Omental fat pad (tissue), 4 donors: Measurements from ENCODE around the gene IL36A. TPM values are rescaled to one million over a fixed set of nuclear protein-coding genes. Genes with fewer than 3 reads are reported as not detected.

Source experiments
- ATAC-seq: fragments of 150-250 bp; one replicate; pipeline ENCODE4 v1.9.1; 2016; ENCODE audit warnings: mild to moderate bottlenecking, moderate library complexity; ENCODE audit not compliant: low FRiP score
- DNase-seq: peaks from one replicate; pipeline ENCODE4 v3.0.0-alpha.2; 2019; ENCODE audit warnings: low spot score
- CTCF ChIP-seq, 3 donors: fragments of 450-650 bp; IDR thresholded peaks; one replicate each; pipeline ENCODE4 v1.5.1; 2016 to 2017; ENCODE audit warnings: antibody characterized with exemption in 3 of 3, mild to moderate bottlenecking in 3 of 3, moderate library complexity in 2 of 3
- total RNA-seq, 4 donors: library from RNA; depleted of rRNA; stranded (reverse); fragments of >200 nt; gene quantifications; one replicate each; pipeline ENCODE4 v1.1.0, GENCODE V29; 2016

IL36A gene
- not detected for total RNA-seq

GRCh38 chr2:113005030-113005509 is at the start of gene IL36A:
Gene IL36A (plus strand): TSS chr2:113005459. CDS start chr2:113005872, 413 bp downstream.
- ATAC-seq (no peak), DNase-seq (no peak)
- TF ChIP-seq CTCF (IDR thresholded peaks at IDR 0.05) = no peak

GRCh38 chr2:112957511-112957910 is 47.7 kb upstream of the IL36A start:
- no peak for DNase-seq
- ATAC-seq = no peak
- TF ChIP-seq CTCF (IDR thresholded peaks at IDR 0.05) = no peak

GRCh38 chr2:112958428-112959108 is 46.7 kb upstream of the IL36A start:
- no peak for ATAC-seq

GRCh38 chr2:112959109-112959812 is 46.0 kb upstream of the IL36A start:
- no peak for DNase-seq
- TF ChIP-seq CTCF (IDR thresholded peaks at IDR 0.05) = no peak
- ATAC-seq = no peak

More at GRCh38 chr2:112958428-112959108, 46.7 kb upstream of the IL36A start:
- TF ChIP-seq CTCF (IDR thresholded peaks at IDR 0.05) = peak in 1 of 3 donors; percentile 26
- no peak for DNase-seq

- no peak for TF ChIP-seq CTCF (IDR thresholded peaks at IDR 0.05)
- ATAC-seq (no peak), DNase-seq (no peak)
These were observed 44.9 kb upstream of the IL36A start for GRCh38 chr2:112960230-112960825.

- no peak for DNase-seq
- TF ChIP-seq CTCF (IDR thresholded peaks at IDR 0.05) = no peak
- ATAC-seq = no peak
These were observed 42.7 kb upstream of the IL36A start for GRCh38 chr2:112962308-112963175.
